ENCODE results near the gene RANBP17.

The RANBP17 gene

GRCh38 chr5:171115519-171115918 is 253.7 kb downstream of the RANBP17 start:
- H3K4me3 ChIP-seq (ENCODE audit: low read length), result no peak overlapping the region
- TF ChIP-seq, protein P1, sequence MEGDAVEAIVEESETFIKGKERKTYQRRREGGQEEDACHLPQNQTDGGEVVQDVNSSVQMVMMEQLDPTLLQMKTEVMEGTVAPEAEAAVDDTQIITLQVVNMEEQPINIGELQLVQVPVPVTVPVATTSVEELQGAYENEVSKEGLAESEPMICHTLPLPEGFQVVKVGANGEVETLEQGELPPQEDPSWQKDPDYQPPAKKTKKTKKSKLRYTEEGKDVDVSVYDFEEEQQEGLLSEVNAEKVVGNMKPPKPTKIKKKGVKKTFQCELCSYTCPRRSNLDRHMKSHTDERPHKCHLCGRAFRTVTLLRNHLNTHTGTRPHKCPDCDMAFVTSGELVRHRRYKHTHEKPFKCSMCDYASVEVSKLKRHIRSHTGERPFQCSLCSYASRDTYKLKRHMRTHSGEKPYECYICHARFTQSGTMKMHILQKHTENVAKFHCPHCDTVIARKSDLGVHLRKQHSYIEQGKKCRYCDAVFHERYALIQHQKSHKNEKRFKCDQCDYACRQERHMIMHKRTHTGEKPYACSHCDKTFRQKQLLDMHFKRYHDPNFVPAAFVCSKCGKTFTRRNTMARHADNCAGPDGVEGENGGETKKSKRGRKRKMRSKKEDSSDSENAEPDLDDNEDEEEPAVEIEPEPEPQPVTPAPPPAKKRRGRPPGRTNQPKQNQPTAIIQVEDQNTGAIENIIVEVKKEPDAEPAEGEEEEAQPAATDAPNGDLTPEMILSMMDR (conservative IDR thresholded peaks at IDR 0.05; ENCODE audit: low read depth, low read length), result no peak
- DNase-seq (ENCODE audit: low read depth), result no peak

- DNase-seq (ENCODE audit: low read depth), result no peak
- TF ChIP-seq, protein P1 (conservative IDR thresholded peaks at IDR 0.05; ENCODE audit: low read depth, low read length), result no peak
- no peak overlapping the region for H3K4me3 ChIP-seq (ENCODE audit: low read length)
These were observed 254.9 kb downstream of the RANBP17 start for GRCh38 chr5:171116719-171117118.

GRCh38 chr5:171120986-171121622 is 259.3 kb downstream of the RANBP17 start:
- TF ChIP-seq, protein P1 (conservative IDR thresholded peaks at IDR 0.05; ENCODE audit: low read depth, low read length), result no peak
- no peak overlapping the region for H3K4me3 ChIP-seq (ENCODE audit: low read length)
- DNase-seq (ENCODE audit: low read depth), result no peak

DNA sequence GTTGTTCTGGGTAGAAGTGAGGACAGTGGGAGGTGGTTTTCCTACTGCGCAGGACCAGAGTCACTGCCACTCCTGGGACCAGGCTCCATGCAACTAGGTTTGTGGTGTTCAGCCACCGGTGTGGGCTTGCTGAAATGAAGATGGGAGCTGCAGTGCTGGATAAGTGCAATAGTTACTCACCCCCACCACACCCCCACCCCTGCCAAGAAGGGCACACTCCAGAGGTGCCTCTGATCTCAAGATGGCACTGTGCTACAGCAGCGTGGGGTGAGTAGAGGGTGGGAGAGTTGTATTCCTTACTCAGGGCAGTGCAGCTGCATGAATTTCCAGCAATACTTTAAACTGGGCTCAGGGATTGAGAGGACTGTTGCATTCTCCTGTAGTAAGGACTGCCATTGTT is 259.8 kb downstream of the RANBP17 start:
- TF ChIP-seq, protein P1 (conservative IDR thresholded peaks at IDR 0.05; ENCODE audit: low read depth, low read length), result no peak
- no peak for DNase-seq (ENCODE audit: low read depth)
- H3K4me3 ChIP-seq (ENCODE audit: low read length), result no peak overlapping the region

DNA sequence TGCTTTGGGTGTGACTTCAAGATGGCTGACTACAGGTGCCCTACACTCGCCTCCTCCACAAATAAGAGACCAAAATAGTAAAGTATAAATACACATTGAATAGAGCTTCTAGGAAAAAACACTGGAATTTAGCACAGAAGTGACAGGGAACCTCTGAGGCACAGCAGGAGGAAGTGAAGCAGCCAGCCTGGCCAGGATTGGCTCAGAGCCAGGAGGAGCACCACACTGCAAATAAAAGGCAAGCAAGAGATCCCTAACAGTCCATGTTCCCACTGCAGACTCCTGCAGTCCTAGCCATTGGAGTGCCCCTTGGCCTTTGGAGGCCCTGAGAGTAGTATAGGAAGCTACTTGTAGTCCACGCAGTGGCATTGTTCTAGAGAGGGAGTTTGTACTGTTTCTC is 260.6 kb downstream of the RANBP17 start:
- DNase-seq (ENCODE audit: low read depth), result no peak
- H3K4me3 ChIP-seq (ENCODE audit: low read length), result no peak overlapping the region
- TF ChIP-seq, protein P1 (conservative IDR thresholded peaks at IDR 0.05; ENCODE audit: low read depth, low read length), result no peak

DNA sequence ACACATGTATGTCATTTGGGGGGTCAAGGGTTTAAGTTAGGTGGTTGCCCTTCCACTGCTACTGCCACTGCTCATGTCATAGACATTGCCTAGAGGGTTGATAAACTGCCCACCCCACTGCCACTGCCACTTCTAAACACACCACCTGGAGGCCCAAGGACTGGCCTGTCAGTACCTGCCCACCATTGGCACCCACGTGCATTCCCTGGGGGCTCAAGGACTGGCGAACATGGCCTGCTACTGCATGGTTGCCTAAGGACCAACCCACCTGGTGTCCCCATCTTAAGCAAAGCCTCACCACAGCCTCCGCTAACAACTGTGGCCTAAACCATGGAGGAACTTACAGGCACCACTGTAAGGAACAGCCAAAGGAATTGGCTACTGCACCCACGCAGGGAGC is 261.6 kb downstream of the RANBP17 start:
- DNase-seq (ENCODE audit: low read depth), result no peak
- H3K4me3 ChIP-seq (ENCODE audit: low read length), result no peak overlapping the region
- TF ChIP-seq, protein P1 (conservative IDR thresholded peaks at IDR 0.05; ENCODE audit: low read depth, low read length), result no peak

GRCh38 chr5:171127314-171127713 is 265.5 kb downstream of the RANBP17 start:
- TF ChIP-seq, protein P1 (conservative IDR thresholded peaks at IDR 0.05; ENCODE audit: low read depth, low read length), result no peak

More at GRCh38 chr5:171127314-171127713, 265.5 kb downstream of the RANBP17 start:
- H3K4me3 ChIP-seq (ENCODE audit: low read length), result no peak overlapping the region
- no peak for DNase-seq (ENCODE audit: low read depth)
